T-helper 2 cell treated with Interferon-gamma antibody and Interleukin-4, amounts not matched to agents 5 μg/mL and 100 μg/mL, for 36 hours (primary cell): ENCODE results near the gene BTG4.

Experiments used
- DNase-seq: peaks from one replicate; pipeline ENCODE4 v3.0.0; 2021; ENCODE audit warnings: low spot score
- H3K27ac Mint-ChIP-seq: one replicate; pipeline ENCODE4 v1.8.0; 2021; ENCODE audit warnings: mild to moderate bottlenecking, mixed read lengths
- H3K27me3 Mint-ChIP-seq: one replicate; pipeline ENCODE4 v1.8.0; 2021; ENCODE audit warnings: low read depth, mixed read lengths
- H3K36me3 Mint-ChIP-seq: one replicate; pipeline ENCODE4 v1.8.0; 2021; ENCODE audit warnings: low read depth, mixed read lengths
- H3K4me1 Mint-ChIP-seq: one replicate; pipeline ENCODE4 v1.8.0; 2021; ENCODE audit warnings: low read depth, mixed read lengths
- H3K4me3 Mint-ChIP-seq: one replicate; pipeline ENCODE4 v1.8.0; 2022; ENCODE audit warnings: mild to moderate bottlenecking, moderate library complexity, mixed read lengths
- H3K9me3 Mint-ChIP-seq: one replicate; pipeline ENCODE4 v1.8.0; 2021; ENCODE audit warnings: mixed read lengths

Gene BTG4

GRCh38 chr11:111460856-111461255 is 51.3 kb downstream of the BTG4 start:
- Mint-ChIP-seq H3K27ac (no peak overlapping the region), H3K9me3 (no peaks in the 10 kb centered on the region), H3K27me3 (peaks cover 17% of the 10 kb centered on the region), H3K36me3 (no peaks in the 10 kb centered on the region), H3K4me3 (no peak overlapping the region), H3K4me1 (no peaks in the 10 kb centered on the region)
- no peak for DNase-seq

GRCh38 chr11:111460340-111460739 is 51.8 kb downstream of the BTG4 start:
- H3K4me1 Mint-ChIP-seq, result no peaks in the 10 kb centered on the region
- H3K27ac Mint-ChIP-seq, result no peak overlapping the region
- H3K4me3 Mint-ChIP-seq, result no peak overlapping the region
- H3K9me3 Mint-ChIP-seq, result no peaks in the 10 kb centered on the region
- H3K27me3 Mint-ChIP-seq, result peaks cover 17% of the 10 kb centered on the region
- no peaks in the 10 kb centered on the region for H3K36me3 Mint-ChIP-seq
- no peak for DNase-seq

- Mint-ChIP-seq H3K27ac (no peak overlapping the region), H3K36me3 (no peaks in the 10 kb centered on the region), H3K9me3 (no peaks in the 10 kb centered on the region), H3K27me3 (peaks cover 14% of the 10 kb centered on the region), H3K4me3 (no peak overlapping the region), H3K4me1 (no peaks in the 10 kb centered on the region)
- DNase-seq, result no peak
Measured at GRCh38 chr11:111459506-111460270, 52.5 kb downstream of the BTG4 start.

- Mint-ChIP-seq H3K27me3 (peaks cover 14% of the 10 kb centered on the region), H3K4me1 (no peaks in the 10 kb centered on the region), H3K4me3 (no peak overlapping the region), H3K9me3 (no peaks in the 10 kb centered on the region), H3K36me3 (no peaks in the 10 kb centered on the region), H3K27ac (no peak overlapping the region)
- no peak for DNase-seq
Measured at GRCh38 chr11:111457731-111458368, 54.3 kb downstream of the BTG4 start.

- Mint-ChIP-seq H3K4me1 (no peaks in the 10 kb centered on the region), H3K36me3 (no peaks in the 10 kb centered on the region), H3K27me3 (peaks cover 12% of the 10 kb centered on the region), H3K9me3 (no peaks in the 10 kb centered on the region), H3K27ac (no peak overlapping the region), H3K4me3 (no peak overlapping the region)
- DNase-seq, result no peak
Measured at GRCh38 chr11:111456859-111457730, 55.1 kb downstream of the BTG4 start.

- Mint-ChIP-seq H3K9me3 (no peaks in the 10 kb centered on the region), H3K36me3 (no peaks in the 10 kb centered on the region), H3K4me1 (no peaks in the 10 kb centered on the region)
Measured at GRCh38 chr11:111456086-111456858, 55.9 kb downstream of the BTG4 start.

GRCh38 chr11:111455291-111456085 is 56.7 kb downstream of the BTG4 start:
- Mint-ChIP-seq H3K27ac (no peak overlapping the region), H3K9me3 (no peaks in the 10 kb centered on the region), H3K27me3 (peaks cover 4% of the 10 kb centered on the region), H3K4me3 (no peak overlapping the region), H3K4me1 (no peaks in the 10 kb centered on the region), H3K36me3 (no peaks in the 10 kb centered on the region)
- DNase-seq, result no peak

More at GRCh38 chr11:111456086-111456858, 55.9 kb downstream of the BTG4 start:
- DNase-seq, result no peak
- peaks cover 10% of the 10 kb centered on the region for H3K27me3 Mint-ChIP-seq
- no peak overlapping the region for H3K27ac Mint-ChIP-seq
- no peak overlapping the region for H3K4me3 Mint-ChIP-seq

- no peaks in the 10 kb centered on the region for H3K9me3 Mint-ChIP-seq
- no peaks in the 10 kb centered on the region for H3K4me1 Mint-ChIP-seq
- no peaks in the 10 kb centered on the region for H3K27me3 Mint-ChIP-seq
- H3K4me3 Mint-ChIP-seq, result no peak overlapping the region
- H3K27ac Mint-ChIP-seq, result no peak overlapping the region
- DNase-seq, result peak; percentile 33
- H3K36me3 Mint-ChIP-seq, result no peaks in the 10 kb centered on the region
Measured at GRCh38 chr11:111454561-111455192, 57.5 kb downstream of the BTG4 start.

- H3K27ac Mint-ChIP-seq, result no peak overlapping the region
- H3K9me3 Mint-ChIP-seq, result no peaks in the 10 kb centered on the region
- no peak for DNase-seq
- H3K4me3 Mint-ChIP-seq, result no peak overlapping the region
- no peaks in the 10 kb centered on the region for H3K4me1 Mint-ChIP-seq
- H3K27me3 Mint-ChIP-seq, result no peaks in the 10 kb centered on the region
- H3K36me3 Mint-ChIP-seq, result no peaks in the 10 kb centered on the region
Measured at GRCh38 chr11:111452817-111453552, 59.2 kb downstream of the BTG4 start.

GRCh38 chr11:111452146-111452545 is 60.0 kb downstream of the BTG4 start:
- DNase-seq, result no peak
- no peaks in the 10 kb centered on the region for H3K36me3 Mint-ChIP-seq
- H3K9me3 Mint-ChIP-seq, result no peaks in the 10 kb centered on the region
- H3K27ac Mint-ChIP-seq, result no peak overlapping the region
- no peak overlapping the region for H3K4me3 Mint-ChIP-seq
- H3K4me1 Mint-ChIP-seq, result peaks cover under 1% of the 10 kb centered on the region
- no peaks in the 10 kb centered on the region for H3K27me3 Mint-ChIP-seq

- no peak overlapping the region for H3K27ac Mint-ChIP-seq
- peaks cover 14% of the 10 kb centered on the region for H3K4me1 Mint-ChIP-seq
- no peaks in the 10 kb centered on the region for H3K36me3 Mint-ChIP-seq
- no peaks in the 10 kb centered on the region for H3K27me3 Mint-ChIP-seq
- no peak overlapping the region for H3K4me3 Mint-ChIP-seq
- no peak for DNase-seq
- H3K9me3 Mint-ChIP-seq, result no peaks in the 10 kb centered on the region
Measured at GRCh38 chr11:111450480-111451320, 61.5 kb downstream of the BTG4 start.
